M059J (cell line): ENCODE measurements around the gene CYP51A1. TPM values are rescaled to one million over a fixed set of nuclear protein-coding genes. Genes with fewer than 3 reads are reported as not detected.

Experiments
- total RNA-seq: library from RNA; depleted of rRNA; stranded (reverse); fragments of >200 nt; shearing (Covaris generic); gene quantifications from 2 replicates; pipeline ENCODE4 v1.2.3, GENCODE V29; 2014; rRNA removed

Gene CYP51A1
- total RNA-seq, 1 experiment from 2014 or later, result 137 TPM

Other genes with a start within 250 kb of the CYP51A1 start
- 8.0 and 18.0 TPM in 2 replicates for gene AKAP9, start 193.6 kb downstream of the CYP51A1 start, total RNA-seq
- not detected in 2 replicates for gene LRRD1, start 44.7 kb upstream of the CYP51A1 start, total RNA-seq
- 23.2 and 33.2 TPM in 2 replicates for gene KRIT1, start 111.4 kb upstream of the CYP51A1 start, total RNA-seq
- 39.7 and 56.9 TPM in 2 replicates for gene ANKIB1, start 111.5 kb upstream of the CYP51A1 start, total RNA-seq